SU-DHL-6 (cell line): ENCODE results near the gene ARPC5.

ENCODE experiments used
- EZH2phosphoT487 ChIP-seq: fragments of 200-600 bp; sonication (generic), shearing (Covaris generic); conservative IDR thresholded peaks from 2 replicates; pipeline ENCODE4 v1.6.1; 2018; ENCODE audit warnings: mild to moderate bottlenecking, antibody characterized with exemption, low read length, moderate library complexity, mixed read lengths
- TF ChIP-seq, protein P1 (sequence below): fragments of 200-600 bp; sonication (generic); IDR thresholded peaks from one replicate; pipeline ENCODE4 v1.5.1; 2017; ENCODE audit warnings: antibody characterized with exemption, mild to moderate bottlenecking, low read length, moderate library complexity; ENCODE audit not compliant: insufficient read depth, poor library complexity, severe bottlenecking

DNA sequence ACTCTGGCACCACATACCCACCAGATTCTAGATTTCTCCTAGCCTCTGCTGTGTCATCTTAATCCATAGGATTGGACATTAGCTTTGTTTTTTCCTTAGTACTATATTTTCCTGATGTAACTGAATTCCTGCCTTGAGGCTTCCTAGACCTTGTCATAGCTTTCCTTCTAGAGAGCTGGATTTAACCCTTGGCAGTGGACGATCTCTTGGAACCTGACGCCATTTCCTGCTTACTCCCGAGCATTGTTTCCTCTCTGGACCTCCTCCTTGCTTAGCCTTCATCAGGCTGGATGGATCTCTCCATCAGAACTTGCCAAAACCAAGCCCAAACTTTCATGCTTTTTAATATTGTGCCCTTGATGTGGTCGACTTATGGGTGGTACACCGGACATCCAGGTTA, 16.0 kb upstream of the ARPC5 start:
- TF ChIP-seq, protein P1, sequence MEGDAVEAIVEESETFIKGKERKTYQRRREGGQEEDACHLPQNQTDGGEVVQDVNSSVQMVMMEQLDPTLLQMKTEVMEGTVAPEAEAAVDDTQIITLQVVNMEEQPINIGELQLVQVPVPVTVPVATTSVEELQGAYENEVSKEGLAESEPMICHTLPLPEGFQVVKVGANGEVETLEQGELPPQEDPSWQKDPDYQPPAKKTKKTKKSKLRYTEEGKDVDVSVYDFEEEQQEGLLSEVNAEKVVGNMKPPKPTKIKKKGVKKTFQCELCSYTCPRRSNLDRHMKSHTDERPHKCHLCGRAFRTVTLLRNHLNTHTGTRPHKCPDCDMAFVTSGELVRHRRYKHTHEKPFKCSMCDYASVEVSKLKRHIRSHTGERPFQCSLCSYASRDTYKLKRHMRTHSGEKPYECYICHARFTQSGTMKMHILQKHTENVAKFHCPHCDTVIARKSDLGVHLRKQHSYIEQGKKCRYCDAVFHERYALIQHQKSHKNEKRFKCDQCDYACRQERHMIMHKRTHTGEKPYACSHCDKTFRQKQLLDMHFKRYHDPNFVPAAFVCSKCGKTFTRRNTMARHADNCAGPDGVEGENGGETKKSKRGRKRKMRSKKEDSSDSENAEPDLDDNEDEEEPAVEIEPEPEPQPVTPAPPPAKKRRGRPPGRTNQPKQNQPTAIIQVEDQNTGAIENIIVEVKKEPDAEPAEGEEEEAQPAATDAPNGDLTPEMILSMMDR: no peak
- no peak for TF ChIP-seq EZH2phosphoT487
